Measurements from ENCODE around the gene FOXN3.

Gene FOXN3

DNA sequence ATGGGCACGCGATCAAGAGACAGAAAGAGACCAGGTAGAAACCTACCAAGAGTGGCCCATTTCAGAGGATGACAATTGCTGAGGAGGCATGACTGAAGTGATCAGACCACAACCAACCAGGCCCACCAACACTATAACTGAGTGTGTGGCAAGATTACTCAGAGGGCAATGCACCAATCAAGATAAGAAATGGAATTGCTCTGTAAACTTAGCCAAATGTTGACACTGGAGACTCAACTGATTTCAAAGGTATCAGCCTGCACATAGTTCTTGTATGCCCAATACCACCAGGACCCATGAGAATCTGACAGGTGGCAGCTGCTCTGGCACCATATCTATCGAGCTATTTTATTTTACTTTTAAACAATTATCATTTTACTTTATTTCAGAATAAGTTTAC lies 128.9 kb downstream of the FOXN3 start:
- DNase-seq (ENCODE audit: extremely low spot score): no peak
- ChIA-PET CTCF (no interaction called here), POLR2A (no interaction called here)
- TF ChIP-seq NFRKB (IDR thresholded peaks at IDR 0.05): no peak
- no peak for TF ChIP-seq FOXK2 (IDR thresholded peaks at IDR 0.05)

DNA sequence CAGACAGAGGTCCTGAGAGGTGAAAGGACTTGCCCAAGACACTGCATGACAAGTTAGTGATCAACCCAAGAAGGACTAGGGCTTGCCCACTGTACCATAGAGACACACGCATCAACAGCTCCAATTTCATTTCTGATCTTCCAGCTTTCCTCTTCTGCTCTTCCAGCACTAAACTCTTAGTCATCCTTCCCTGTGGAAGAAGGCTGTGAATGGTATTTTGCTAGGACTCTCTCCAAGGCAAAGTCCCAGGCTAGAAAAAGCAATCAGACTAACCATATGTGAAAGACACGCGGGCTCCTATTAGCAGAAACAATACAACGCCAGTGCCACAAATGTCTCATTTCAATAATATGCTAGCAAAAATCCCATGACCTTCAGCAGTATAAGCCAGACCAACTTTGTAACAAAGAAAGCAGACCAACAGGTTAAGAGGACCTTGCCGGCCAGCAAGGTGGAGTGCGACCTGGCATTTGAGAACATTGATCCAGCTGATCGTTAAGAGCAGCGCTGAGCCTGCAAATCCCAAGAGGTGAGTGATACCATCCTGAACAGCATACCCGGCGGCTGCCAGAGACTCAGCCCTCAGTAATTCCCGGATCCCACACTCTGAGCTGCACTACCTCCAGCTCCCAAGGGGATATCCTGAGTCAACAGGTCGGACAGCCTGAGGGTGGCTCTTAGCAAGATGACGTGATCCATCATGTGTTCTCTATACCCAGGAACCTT lies 132.5 kb downstream of the FOXN3 start:
- no peak for DNase-seq (ENCODE audit: extremely low spot score)
- POLR2A ChIA-PET: no interaction called here
- TF ChIP-seq FOXM1 (IDR thresholded peaks at IDR 0.05; ENCODE audit: borderline replicate concordance) (no peak), FOXA1 (IDR thresholded peaks at IDR 0.05) (no peak), TARDBP (IDR thresholded peaks at IDR 0.05) (no peak)
- CTCF ChIA-PET: interaction anchor here (0.6 kb wide), 1 partner anchor 11 kb away, joined by 5 read pairs; no protein-coding TSS in a partner anchor

DNA sequence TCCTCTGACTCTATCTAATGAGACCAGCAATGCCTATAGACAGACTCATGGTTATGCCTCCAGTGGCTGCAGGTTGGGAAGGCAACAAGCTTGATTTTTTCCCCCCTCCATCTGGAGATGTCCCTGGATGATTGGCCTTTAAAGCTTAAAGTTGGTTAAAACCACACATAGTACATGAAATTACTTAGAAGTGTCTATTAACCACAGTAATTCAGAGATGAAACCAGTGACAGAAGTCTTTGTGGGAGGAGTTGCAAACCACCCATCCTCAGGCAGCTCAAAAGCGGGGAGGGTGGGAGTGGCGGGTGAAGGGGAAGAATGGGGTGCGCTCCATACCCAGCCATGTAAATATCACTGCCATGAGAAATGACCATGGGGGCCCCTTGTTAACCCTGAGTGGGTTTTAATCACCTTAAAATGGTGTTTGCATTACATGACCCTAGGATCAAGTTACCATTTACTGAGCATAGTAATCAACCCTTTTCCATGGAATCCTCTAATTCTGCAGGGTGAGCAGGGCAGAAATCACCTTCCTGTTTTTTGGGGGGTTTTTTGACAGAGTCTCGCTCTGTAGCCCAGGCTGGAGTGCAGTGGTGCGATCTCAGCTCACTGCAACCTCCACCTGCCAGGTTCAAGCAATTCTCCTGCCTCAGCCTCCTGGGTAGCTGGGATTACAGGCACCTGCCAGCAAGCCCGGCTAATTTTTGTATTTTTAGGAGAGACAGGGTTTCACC lies 133.5 kb downstream of the FOXN3 start:
- POLR2A ChIA-PET: no interaction called here
- no peak for DNase-seq (ENCODE audit: extremely low spot score)
- CTCF ChIA-PET: no interaction called here
- no peak for TF ChIP-seq L3MBTL2 (conservative IDR thresholded peaks at IDR 0.05)
- TF ChIP-seq, protein P1, sequence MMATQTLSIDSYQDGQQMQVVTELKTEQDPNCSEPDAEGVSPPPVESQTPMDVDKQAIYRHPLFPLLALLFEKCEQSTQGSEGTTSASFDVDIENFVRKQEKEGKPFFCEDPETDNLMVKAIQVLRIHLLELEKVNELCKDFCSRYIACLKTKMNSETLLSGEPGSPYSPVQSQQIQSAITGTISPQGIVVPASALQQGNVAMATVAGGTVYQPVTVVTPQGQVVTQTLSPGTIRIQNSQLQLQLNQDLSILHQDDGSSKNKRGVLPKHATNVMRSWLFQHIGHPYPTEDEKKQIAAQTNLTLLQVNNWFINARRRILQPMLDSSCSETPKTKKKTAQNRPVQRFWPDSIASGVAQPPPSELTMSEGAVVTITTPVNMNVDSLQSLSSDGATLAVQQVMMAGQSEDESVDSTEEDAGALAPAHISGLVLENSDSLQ (IDR thresholded peaks at IDR 0.05): no peak

DNA sequence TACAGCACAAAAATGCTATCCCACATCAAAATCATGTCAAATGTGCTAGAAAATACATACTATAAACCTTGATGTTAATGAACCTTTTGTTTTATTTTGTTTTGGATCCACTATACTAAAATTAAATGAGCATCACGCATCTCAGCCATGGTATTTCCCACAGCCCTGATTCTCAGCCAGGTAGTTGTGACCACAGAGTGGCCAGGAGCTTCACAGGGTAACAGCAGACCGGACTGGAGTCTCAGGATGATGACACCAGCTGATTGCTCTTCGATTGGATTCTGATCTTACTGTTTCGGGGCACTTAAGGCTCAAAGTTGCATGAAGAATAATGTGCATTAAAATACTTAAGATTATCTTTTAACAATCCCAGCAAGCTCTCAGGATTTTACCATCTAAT lies 134.8 kb downstream of the FOXN3 start:
- POLR2A ChIA-PET: interaction anchor here (0.6 kb wide), 1 partner anchor 21 kb away, joined by 3 read pairs; no protein-coding TSS in a partner anchor
- DNase-seq (ENCODE audit: extremely low spot score): no peak
- TF ChIP-seq FOXM1 (IDR thresholded peaks at IDR 0.05; ENCODE audit: borderline replicate concordance): no peak
- TF ChIP-seq SUZ12 (IDR thresholded peaks at IDR 0.05): no peak
- no peak for TF ChIP-seq CTBP1 (IDR thresholded peaks at IDR 0.05; ENCODE audit: borderline replicate concordance)
- no peak for TF ChIP-seq FOXK2 (IDR thresholded peaks at IDR 0.05)
- TF ChIP-seq, protein P1 (IDR thresholded peaks at IDR 0.05): no peak
- TF ChIP-seq ARNT (IDR thresholded peaks at IDR 0.05): no peak
- no peak for TF ChIP-seq SP1 (IDR thresholded peaks at IDR 0.05)
- no peak for TF ChIP-seq TARDBP (IDR thresholded peaks at IDR 0.05)
- TF ChIP-seq FOXA1 (IDR thresholded peaks at IDR 0.05): no peak
- no peak for TF ChIP-seq NFRKB (IDR thresholded peaks at IDR 0.05)
- no peak for TF ChIP-seq LEF1 (IDR thresholded peaks at IDR 0.05; ENCODE audit: borderline replicate concordance)
- no peak for TF ChIP-seq BHLHE40 (IDR thresholded peaks at IDR 0.05; ENCODE audit: borderline replicate concordance)
- no peak for TF ChIP-seq HDGF (IDR thresholded peaks at IDR 0.05; ENCODE audit: borderline replicate concordance)
- TF ChIP-seq ELF4 (IDR thresholded peaks at IDR 0.05): no peak
- TF ChIP-seq ZNF384 (IDR thresholded peaks at IDR 0.05): no peak
- TF ChIP-seq L3MBTL2 (conservative IDR thresholded peaks at IDR 0.05): no peak
- CTCF ChIA-PET: no interaction called here

DNA sequence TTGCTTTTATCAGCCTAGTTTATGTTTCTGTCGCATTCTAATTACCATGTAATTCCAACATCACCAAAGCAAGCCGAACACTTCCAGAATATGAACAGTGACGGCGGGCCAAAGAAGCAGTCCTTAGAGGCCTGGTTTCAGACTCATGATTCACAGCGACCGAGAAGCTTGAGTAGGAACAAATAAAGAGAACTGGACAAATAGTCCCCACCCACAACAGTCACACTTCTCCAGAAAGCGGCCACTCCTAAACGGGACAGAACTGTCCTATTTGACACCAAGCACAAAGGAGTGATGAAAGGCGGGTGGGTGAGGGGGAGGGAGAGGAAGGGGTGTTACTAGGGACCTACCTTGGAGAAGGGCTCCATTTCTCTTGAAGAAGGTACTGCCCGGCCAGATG lies 136.4 kb downstream of the FOXN3 start:
- ChIA-PET CTCF (interaction anchor here (1.0 kb wide), 1 partner anchor 15 kb away, joined by 4 read pairs; no protein-coding TSS in a partner anchor), POLR2A (no interaction called here)
- no peak for DNase-seq (ENCODE audit: extremely low spot score)
- TF ChIP-seq HDGF (IDR thresholded peaks at IDR 0.05; ENCODE audit: borderline replicate concordance): no peak
- no peak for TF ChIP-seq LEF1 (IDR thresholded peaks at IDR 0.05; ENCODE audit: borderline replicate concordance)
- TF ChIP-seq L3MBTL2 (conservative IDR thresholded peaks at IDR 0.05): no peak
- no peak for TF ChIP-seq TARDBP (IDR thresholded peaks at IDR 0.05)
- no peak for TF ChIP-seq ARNT (IDR thresholded peaks at IDR 0.05)
- TF ChIP-seq NFRKB (IDR thresholded peaks at IDR 0.05): no peak
- TF ChIP-seq SUZ12 (IDR thresholded peaks at IDR 0.05): no peak
- TF ChIP-seq FOXA1 (IDR thresholded peaks at IDR 0.05): no peak
- TF ChIP-seq FOXK2 (IDR thresholded peaks at IDR 0.05): no peak
- no peak for TF ChIP-seq FOXM1 (IDR thresholded peaks at IDR 0.05; ENCODE audit: borderline replicate concordance)
- no peak for TF ChIP-seq BHLHE40 (IDR thresholded peaks at IDR 0.05; ENCODE audit: borderline replicate concordance)
- TF ChIP-seq SP1 (IDR thresholded peaks at IDR 0.05): no peak

DNA sequence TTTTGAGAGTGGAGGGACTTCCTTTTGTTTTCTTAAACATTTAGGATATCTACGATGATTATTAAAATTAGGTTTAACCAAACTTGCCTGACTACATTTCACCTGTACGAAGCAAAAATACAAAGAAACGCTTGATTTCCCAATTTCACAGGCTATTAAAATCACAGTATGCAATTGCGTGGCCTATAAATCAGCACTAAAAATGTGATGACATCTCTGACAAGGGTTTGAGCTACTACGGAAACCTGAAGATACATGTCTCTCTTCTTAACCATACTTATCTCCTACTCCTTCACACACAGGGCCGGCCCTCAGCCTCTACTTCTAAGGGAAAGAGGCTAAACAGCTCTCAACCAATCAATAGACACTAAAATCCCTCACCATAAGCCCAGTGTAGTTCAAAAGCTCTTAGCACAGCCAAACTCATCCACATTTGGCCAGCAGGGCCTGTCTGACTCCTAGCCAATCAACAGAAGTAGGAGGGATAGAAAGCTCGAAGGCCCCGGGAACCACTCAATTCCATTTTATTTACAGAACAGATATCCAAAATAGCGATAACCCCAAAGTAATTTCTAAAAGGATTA lies 137.3 kb downstream of the FOXN3 start:
- CTCF ChIA-PET: interaction anchor here (1.0 kb wide), 1 partner anchor 16 kb away, joined by 4 read pairs; no protein-coding TSS in a partner anchor
- peak; percentile 62 for DNase-seq (ENCODE audit: extremely low spot score)
- TF ChIP-seq BHLHE40 (IDR thresholded peaks at IDR 0.05; ENCODE audit: borderline replicate concordance) (no peak), LEF1 (IDR thresholded peaks at IDR 0.05; ENCODE audit: borderline replicate concordance) (no peak), CTBP1 (IDR thresholded peaks at IDR 0.05; ENCODE audit: borderline replicate concordance) (peak; percentile 68; the same call in 1 of the 2 replicates), ARNT (IDR thresholded peaks at IDR 0.05) (peak; percentile 32; the same call in 1 of the 2 replicates), TARDBP (IDR thresholded peaks at IDR 0.05) (no peak)
- TF ChIP-seq, protein P1 (IDR thresholded peaks at IDR 0.05): peak; percentile 88
- POLR2A ChIA-PET: no interaction called here
